Measurements from ENCODE around the gene TRAP1.

DNA sequence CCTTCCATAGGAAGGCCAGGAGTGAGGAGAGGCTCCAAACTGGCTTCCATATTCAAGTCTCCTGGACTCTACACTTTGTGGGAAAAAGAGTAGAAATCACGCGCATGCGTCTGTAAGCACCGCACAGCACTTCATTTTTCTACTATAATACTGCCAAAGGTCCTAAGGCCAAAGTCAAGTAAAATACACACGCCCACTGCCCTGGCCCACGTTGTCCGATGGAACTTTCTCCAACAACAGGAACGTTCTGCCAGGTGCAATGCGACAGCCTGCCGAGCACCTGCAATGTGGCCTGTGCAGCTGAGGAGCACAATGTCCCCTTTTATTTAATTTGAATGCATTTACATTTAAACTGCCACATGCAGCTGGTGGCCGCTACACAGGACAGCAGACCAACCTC is 39.3 kb downstream of the TRAP1 start:
- no peak for TF ChIP-seq POLR2A (IDR thresholded peaks at IDR 0.05; ENCODE audit: low read length)
- no peak for TF ChIP-seq GATA1 (IDR thresholded peaks at IDR 0.05; ENCODE audit: low read depth, low read length)

Measured in erythroblast (primary cell).